Duodenal mucosa (tissue), 2 donors: ENCODE measurements around the gene EHBP1.

Experiments used
- H3K27ac ChIP-seq: one replicate; pipeline ENCODE4 v1.7.0; 2013; ENCODE audit warnings: low read depth, low read length
- H3K27me3 ChIP-seq, 2 donors: one replicate each; pipeline ENCODE4 v1.7.0; 2013; ENCODE audit warnings: low read length in 2 of 2, control low read depth in 1 of 2; ENCODE audit not compliant: insufficient read depth in 2 of 2, control insufficient read depth in 1 of 2
- H3K36me3 ChIP-seq, 2 donors: one replicate each; pipeline ENCODE4 v1.7.0; 2013; ENCODE audit warnings: low read length in 2 of 2, control low read depth in 1 of 2; ENCODE audit not compliant: insufficient read depth in 2 of 2, control insufficient read depth in 1 of 2
- H3K4me1 ChIP-seq, 2 donors: one replicate each; pipeline ENCODE4 v1.7.0; 2013; ENCODE audit warnings: low read length in 2 of 2, control low read depth in 1 of 2; ENCODE audit not compliant: insufficient read depth in 2 of 2, control insufficient read depth in 1 of 2
- H3K4me3 ChIP-seq, 2 donors: one replicate each; pipeline ENCODE4 v1.7.0; 2013; ENCODE audit warnings: low read length in 2 of 2, low read depth in 1 of 2
- H3K9ac ChIP-seq, 2 donors: one replicate each; pipeline ENCODE4 v1.7.0; 2013; ENCODE audit warnings: low read length in 2 of 2, low read depth in 1 of 2
- H3K9me3 ChIP-seq, 2 donors: one replicate each; pipeline ENCODE4 v1.7.0; 2013; ENCODE audit warnings: low read length in 2 of 2, control low read depth in 1 of 2; ENCODE audit not compliant: control insufficient read depth in 1 of 2

EHBP1 gene

GRCh38 chr2:62826141-62826540, 120.6 kb downstream of the EHBP1 start:
- Histone ChIP-seq H3K9ac (no peak overlapping the region), H3K9me3 (no peaks in the 10 kb centered on the region), H3K27me3 (no peaks in the 10 kb centered on the region), H3K36me3 (peaks cover 0 to 11% of the 10 kb centered on the region in 2 donors), H3K4me1 (peaks cover 0 to 9% of the 10 kb centered on the region in 2 donors), H3K27ac (no peak overlapping the region), H3K4me3 (no peak overlapping the region)

- Histone ChIP-seq H3K27me3 (no peaks in the 10 kb centered on the region), H3K9ac (no peak overlapping the region), H3K36me3 (peaks cover 0 to 15% of the 10 kb centered on the region in 2 donors), H3K27ac (no peak overlapping the region), H3K4me3 (no peak overlapping the region), H3K4me1 (peaks cover 0 to 8% of the 10 kb centered on the region in 2 donors), H3K9me3 (no peaks in the 10 kb centered on the region)
Observed at GRCh38 chr2:62826953-62827675, 121.6 kb downstream of the EHBP1 start.

DNA sequence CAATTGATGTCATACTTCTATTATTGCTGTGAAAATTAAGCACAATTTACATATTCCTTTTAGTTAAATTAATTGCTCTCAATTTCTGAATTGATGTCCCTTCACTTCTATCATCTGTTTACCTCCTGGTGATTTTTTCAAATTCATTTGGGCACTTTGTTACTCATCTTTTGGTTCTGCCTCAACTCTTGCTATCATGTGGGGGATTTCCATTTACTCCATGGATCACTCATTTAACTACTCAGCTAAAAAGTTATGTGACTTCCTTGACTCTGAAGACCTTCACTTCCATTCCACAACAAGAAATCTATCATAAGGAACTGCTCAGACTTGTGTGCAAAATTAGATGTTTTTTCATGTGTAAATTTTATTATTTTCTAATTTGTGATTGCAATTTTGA, 126.2 kb downstream of the EHBP1 start:
- Histone ChIP-seq H3K36me3 (peaks cover 0 to 27% of the 10 kb centered on the region in 2 donors), H3K9me3 (peaks cover 11 to 12% of the 10 kb centered on the region in 2 donors), H3K27me3 (no peaks in the 10 kb centered on the region), H3K4me1 (no peaks in the 10 kb centered on the region), H3K27ac (no peak overlapping the region), H3K4me3 (no peak overlapping the region), H3K9ac (no peak overlapping the region)

- no peak overlapping the region for H3K27ac ChIP-seq
- H3K36me3 ChIP-seq: no peaks in the 10 kb centered on the region
- H3K9ac ChIP-seq: no peak overlapping the region
- no peak overlapping the region for H3K4me3 ChIP-seq
- peaks cover 1 to 12% of the 10 kb centered on the region in 2 donors for H3K9me3 ChIP-seq
- H3K4me1 ChIP-seq: no peaks in the 10 kb centered on the region
- no peaks in the 10 kb centered on the region for H3K27me3 ChIP-seq
Observed at GRCh38 chr2:62844311-62845090, 139.0 kb downstream of the EHBP1 start.

- Histone ChIP-seq H3K9ac (no peak overlapping the region), H3K9me3 (peaks cover 1 to 12% of the 10 kb centered on the region in 2 donors), H3K4me3 (no peak overlapping the region), H3K27me3 (no peaks in the 10 kb centered on the region), H3K27ac (no peak overlapping the region), H3K4me1 (no peaks in the 10 kb centered on the region), H3K36me3 (no peaks in the 10 kb centered on the region)
Observed at GRCh38 chr2:62845256-62845655, 139.7 kb downstream of the EHBP1 start.

DNA sequence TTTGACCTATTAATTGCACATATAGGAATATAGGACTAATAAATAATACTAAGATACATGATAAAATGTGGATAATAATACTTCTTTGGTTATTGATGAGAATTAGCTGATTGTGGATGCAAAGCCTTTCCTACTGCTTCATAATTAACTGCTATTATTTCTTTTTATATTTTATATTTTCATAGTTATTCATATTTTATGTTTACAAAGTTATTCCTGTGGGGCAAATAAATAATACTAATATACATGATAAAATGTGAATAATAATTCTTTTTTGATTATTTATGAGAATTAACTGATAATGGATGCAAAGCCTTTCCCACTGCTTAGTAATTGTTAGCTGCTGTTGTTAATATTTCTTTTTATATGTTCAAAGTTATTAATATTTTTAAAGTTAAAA, 146.7 kb downstream of the EHBP1 start:
- no peaks in the 10 kb centered on the region for H3K4me1 ChIP-seq
- no peak overlapping the region for H3K9ac ChIP-seq
- H3K36me3 ChIP-seq: peaks cover 3 to 4% of the 10 kb centered on the region in 2 donors
- H3K4me3 ChIP-seq: no peak overlapping the region
- H3K27me3 ChIP-seq: no peaks in the 10 kb centered on the region
- peaks cover 0 to 8% of the 10 kb centered on the region in 2 donors for H3K9me3 ChIP-seq
- H3K27ac ChIP-seq: no peak overlapping the region

- Histone ChIP-seq H3K9me3 (peaks cover 0 to 8% of the 10 kb centered on the region in 2 donors), H3K9ac (no peak overlapping the region), H3K4me1 (no peaks in the 10 kb centered on the region), H3K4me3 (no peak overlapping the region), H3K27ac (no peak overlapping the region), H3K36me3 (peaks cover 3 to 4% of the 10 kb centered on the region in 2 donors), H3K27me3 (no peaks in the 10 kb centered on the region)
Observed at GRCh38 chr2:62854600-62855514, 149.3 kb downstream of the EHBP1 start.

DNA sequence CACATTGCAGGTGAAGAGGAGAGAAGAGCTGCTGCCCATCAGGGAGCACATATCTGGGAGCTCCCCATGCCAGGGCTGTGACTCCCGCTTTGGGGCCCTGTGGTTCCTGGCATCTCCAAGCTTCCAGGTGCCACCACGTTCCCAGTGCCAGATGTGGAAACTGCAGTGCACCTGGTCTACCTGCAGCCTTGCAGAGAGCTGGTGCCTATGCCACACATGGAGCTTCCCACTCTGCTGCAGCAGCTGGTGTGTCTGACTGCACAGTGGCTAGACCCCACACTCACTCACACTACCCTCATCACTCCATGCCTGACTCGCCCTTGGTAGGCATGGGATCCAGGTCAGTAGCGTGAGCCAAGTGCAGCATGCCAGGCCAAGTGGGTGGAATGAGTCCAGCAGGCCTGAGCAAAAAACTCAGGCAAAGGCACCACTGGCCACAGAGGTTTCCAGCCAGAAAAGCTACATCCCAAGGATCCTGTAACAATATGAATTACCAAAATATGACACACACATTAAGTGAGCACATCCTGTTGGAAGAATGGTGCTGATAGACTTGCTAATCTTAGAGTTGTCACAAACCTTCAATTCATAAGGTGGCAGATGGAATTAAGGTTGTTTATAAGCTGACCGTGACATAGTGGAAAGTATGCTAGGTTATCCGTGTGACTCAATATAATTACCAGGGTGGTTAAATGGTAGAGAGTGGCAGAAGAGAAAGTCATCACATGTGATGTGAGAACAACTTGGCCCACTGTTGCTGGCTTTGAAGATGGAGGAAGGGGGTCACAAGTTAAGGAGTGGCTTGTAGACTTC, 150.9 kb downstream of the EHBP1 start:
- H3K9ac ChIP-seq: no peak overlapping the region
- H3K27ac ChIP-seq: no peak overlapping the region
- H3K27me3 ChIP-seq: no peaks in the 10 kb centered on the region

GRCh38 chr2:62857139-62857931, 151.8 kb downstream of the EHBP1 start:
- Histone ChIP-seq H3K36me3 (peaks cover 3 to 4% of the 10 kb centered on the region in 2 donors), H3K9ac (no peak overlapping the region), H3K9me3 (peaks cover 0 to 8% of the 10 kb centered on the region in 2 donors)

More for the DNA sequence above, 150.9 kb downstream of the EHBP1 start:
- Histone ChIP-seq H3K4me3 (no peak overlapping the region), H3K9me3 (peaks cover 0 to 8% of the 10 kb centered on the region in 2 donors), H3K4me1 (no peaks in the 10 kb centered on the region), H3K36me3 (peaks cover 3 to 4% of the 10 kb centered on the region in 2 donors)

More at GRCh38 chr2:62857139-62857931, 151.8 kb downstream of the EHBP1 start:
- no peak overlapping the region for H3K27ac ChIP-seq
- H3K4me3 ChIP-seq: no peak overlapping the region
- no peaks in the 10 kb centered on the region for H3K4me1 ChIP-seq
- H3K27me3 ChIP-seq: no peaks in the 10 kb centered on the region
